Nephron progenitor cell (in vitro differentiated cells): ENCODE results near the gene MTARC1.

Experiments used
- DNase-seq: peaks from one replicate; pipeline ENCODE4 v3.0.0; 2021
- H3K27ac Mint-ChIP-seq: 2 replicates; pipeline ENCODE4 v1.8.0; 2021; ENCODE audit warnings: mild to moderate bottlenecking, moderate library complexity, mixed read lengths
- H3K27me3 Mint-ChIP-seq: 2 replicates; pipeline ENCODE4 v1.8.0; 2021; ENCODE audit warnings: mild to moderate bottlenecking, low read depth, mixed read lengths; ENCODE audit not compliant: poor library complexity
- H3K36me3 Mint-ChIP-seq: 2 replicates; pipeline ENCODE4 v1.8.0; 2021; ENCODE audit warnings: low read depth, mixed read lengths
- H3K4me1 Mint-ChIP-seq: 2 replicates; pipeline ENCODE4 v1.8.0; 2021; ENCODE audit warnings: mixed read lengths
- H3K4me3 Mint-ChIP-seq: 2 replicates; pipeline ENCODE4 v1.8.0; 2021; ENCODE audit warnings: mild to moderate bottlenecking, moderate library complexity, mixed read lengths
- H3K9me3 Mint-ChIP-seq: 2 replicates; pipeline ENCODE4 v1.8.0; 2021; ENCODE audit warnings: mild to moderate bottlenecking, moderate library complexity, mixed read lengths
- CTCF ChIP-seq: fragments of 200-600 bp; sonication (generic); IDR thresholded peaks from 2 replicates; pipeline ENCODE4 v1.5.0; 2021; ENCODE audit warnings: antibody characterized with exemption

MTARC1 gene

GRCh38 chr1:220754212-220754917, 32.3 kb upstream of the MTARC1 start:
- H3K4me3 Mint-ChIP-seq = peak overlapping the region; percentile 57
- peak overlapping the region; percentile 89 for H3K27ac Mint-ChIP-seq
- H3K9me3 Mint-ChIP-seq = no peaks in the 10 kb centered on the region
- DNase-seq = no peak
- peaks cover 25% of the 10 kb centered on the region for H3K36me3 Mint-ChIP-seq
- TF ChIP-seq CTCF = no peak
- peaks cover 31% of the 10 kb centered on the region for H3K27me3 Mint-ChIP-seq
- H3K4me1 Mint-ChIP-seq = peaks cover 55% of the 10 kb centered on the region

- peaks cover 26% of the 10 kb centered on the region for H3K27me3 Mint-ChIP-seq
- no peak for TF ChIP-seq CTCF
- peak overlapping the region; percentile 89 for H3K27ac Mint-ChIP-seq
- H3K9me3 Mint-ChIP-seq = no peaks in the 10 kb centered on the region
- H3K36me3 Mint-ChIP-seq = peaks cover 25% of the 10 kb centered on the region
- peaks cover 50% of the 10 kb centered on the region for H3K4me1 Mint-ChIP-seq
- peak overlapping the region; percentile 10 for H3K4me3 Mint-ChIP-seq
- DNase-seq = no peak
These were observed 31.8 kb upstream of the MTARC1 start for GRCh38 chr1:220754918-220755295.

GRCh38 chr1:220755309-220755708, 31.4 kb upstream of the MTARC1 start:
- H3K27ac Mint-ChIP-seq = peak overlapping the region; percentile 29
- no peak for DNase-seq
- H3K4me1 Mint-ChIP-seq = peaks cover 49% of the 10 kb centered on the region

GRCh38 chr1:220757441-220757840, 29.3 kb upstream of the MTARC1 start:
- Mint-ChIP-seq H3K4me1 (peaks cover 33% of the 10 kb centered on the region), H3K27ac (no peak overlapping the region), H3K36me3 (peaks cover 25% of the 10 kb centered on the region), H3K27me3 (peaks cover 16% of the 10 kb centered on the region), H3K9me3 (no peaks in the 10 kb centered on the region), H3K4me3 (no peak overlapping the region)
- DNase-seq = no peak
- no peak for TF ChIP-seq CTCF

More at GRCh38 chr1:220755309-220755708, 31.4 kb upstream of the MTARC1 start:
- peaks cover 25% of the 10 kb centered on the region for H3K27me3 Mint-ChIP-seq
- H3K9me3 Mint-ChIP-seq = no peaks in the 10 kb centered on the region
- H3K4me3 Mint-ChIP-seq = peak overlapping the region; percentile 10
- no peak for TF ChIP-seq CTCF
- H3K36me3 Mint-ChIP-seq = peaks cover 25% of the 10 kb centered on the region

GRCh38 chr1:220759147-220759546, 27.6 kb upstream of the MTARC1 start:
- DNase-seq = no peak
- Mint-ChIP-seq H3K36me3 (peaks cover 25% of the 10 kb centered on the region), H3K27ac (no peak overlapping the region), H3K27me3 (peaks cover 20% of the 10 kb centered on the region), H3K4me3 (no peak overlapping the region), H3K4me1 (peaks cover 21% of the 10 kb centered on the region), H3K9me3 (no peaks in the 10 kb centered on the region)
- TF ChIP-seq CTCF = no peak
